T-helper 2 cell (primary cell): ENCODE data around the gene CACFD1.
A peak's percentile ranks its signal among the peaks of the same experiment; 100 is the strongest.

Experiments used
- DNase-seq, 5 experiments: peaks; one replicate each; pipeline versions ENCODE4 v3.0.0 to v3.0.0-alpha.2; 2012 to 2022
- total RNA-seq, 2 donors: gene quantifications; one replicate each; lab custom pipeline; 2026; lab: John Stamatoyannopoulos, UW

Gene CACFD1
- total RNA-seq = 3.0 to 3.7 reads per million in 2 donors

DNA sequence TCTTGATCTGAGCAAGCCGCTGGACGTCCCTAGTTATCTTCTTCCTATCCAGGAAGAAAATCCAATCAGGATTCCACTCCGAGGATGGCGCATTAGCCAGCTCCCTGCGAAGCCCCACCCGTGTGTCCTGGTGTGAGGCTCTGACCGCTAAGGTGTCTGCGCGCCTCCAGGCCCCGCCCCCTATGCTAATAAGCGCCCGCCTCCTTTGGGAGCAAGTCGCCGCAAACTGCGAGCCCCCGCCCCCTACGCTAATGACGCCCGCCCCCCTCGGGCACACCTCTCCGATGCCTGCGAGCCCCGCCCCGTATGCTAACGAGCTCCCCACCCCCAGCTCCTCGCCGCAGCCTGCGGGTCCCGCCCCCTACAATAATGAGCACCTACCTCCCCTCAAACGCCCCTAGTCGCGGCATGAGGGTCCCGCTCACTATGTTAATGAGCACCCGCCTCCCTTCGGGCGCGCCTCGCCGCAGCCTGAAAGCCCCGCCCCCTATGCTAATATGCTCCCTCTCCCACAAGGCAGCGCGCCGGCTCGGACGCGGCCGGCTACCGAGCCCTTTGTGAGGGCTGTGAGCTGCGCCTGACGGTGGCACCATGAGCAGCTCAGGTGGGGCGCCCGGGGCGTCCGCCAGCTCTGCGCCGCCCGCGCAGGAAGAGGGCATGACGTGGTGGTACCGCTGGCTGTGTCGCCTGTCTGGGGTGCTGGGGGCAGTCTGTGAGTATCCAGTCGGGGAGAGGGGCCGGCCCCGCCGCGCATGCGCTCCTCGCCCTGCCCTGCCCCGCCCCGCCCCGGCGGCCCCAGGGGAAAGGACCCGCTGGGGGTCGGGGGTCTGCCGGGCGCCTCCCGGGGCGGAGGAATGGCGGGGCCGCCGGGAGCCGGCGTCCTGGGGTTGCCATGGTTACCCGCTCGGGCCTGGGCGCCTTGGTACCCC, at the start of gene CACFD1:
CACFD1 (plus strand) TSS at position 503 of the 929 bp plus-strand sequence; CDS start at position 592, 89 bp downstream.
- DNase-seq = peak; percentile 88 to 93 (median 90)

DNA sequence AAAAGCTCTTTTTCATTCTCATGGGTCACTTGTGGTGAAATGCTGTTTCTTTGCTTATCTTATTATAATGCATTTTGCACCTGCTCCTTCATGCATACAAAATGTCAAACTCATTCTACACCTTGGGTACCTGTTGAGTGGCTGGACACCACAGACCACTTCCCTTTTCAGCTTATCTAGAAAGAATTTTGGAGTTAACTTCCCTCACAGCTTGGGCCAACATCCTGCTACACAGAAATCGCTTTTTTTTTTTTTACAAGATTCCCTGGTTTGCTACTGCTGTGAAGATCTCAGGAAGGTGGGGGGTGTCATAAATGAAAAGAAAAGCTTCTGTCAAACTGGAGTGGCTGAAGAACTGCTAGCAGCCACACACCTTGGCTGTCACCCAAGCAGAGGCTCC, 44.6 kb upstream of the CACFD1 start:
- DNase-seq = no peak

DNA sequence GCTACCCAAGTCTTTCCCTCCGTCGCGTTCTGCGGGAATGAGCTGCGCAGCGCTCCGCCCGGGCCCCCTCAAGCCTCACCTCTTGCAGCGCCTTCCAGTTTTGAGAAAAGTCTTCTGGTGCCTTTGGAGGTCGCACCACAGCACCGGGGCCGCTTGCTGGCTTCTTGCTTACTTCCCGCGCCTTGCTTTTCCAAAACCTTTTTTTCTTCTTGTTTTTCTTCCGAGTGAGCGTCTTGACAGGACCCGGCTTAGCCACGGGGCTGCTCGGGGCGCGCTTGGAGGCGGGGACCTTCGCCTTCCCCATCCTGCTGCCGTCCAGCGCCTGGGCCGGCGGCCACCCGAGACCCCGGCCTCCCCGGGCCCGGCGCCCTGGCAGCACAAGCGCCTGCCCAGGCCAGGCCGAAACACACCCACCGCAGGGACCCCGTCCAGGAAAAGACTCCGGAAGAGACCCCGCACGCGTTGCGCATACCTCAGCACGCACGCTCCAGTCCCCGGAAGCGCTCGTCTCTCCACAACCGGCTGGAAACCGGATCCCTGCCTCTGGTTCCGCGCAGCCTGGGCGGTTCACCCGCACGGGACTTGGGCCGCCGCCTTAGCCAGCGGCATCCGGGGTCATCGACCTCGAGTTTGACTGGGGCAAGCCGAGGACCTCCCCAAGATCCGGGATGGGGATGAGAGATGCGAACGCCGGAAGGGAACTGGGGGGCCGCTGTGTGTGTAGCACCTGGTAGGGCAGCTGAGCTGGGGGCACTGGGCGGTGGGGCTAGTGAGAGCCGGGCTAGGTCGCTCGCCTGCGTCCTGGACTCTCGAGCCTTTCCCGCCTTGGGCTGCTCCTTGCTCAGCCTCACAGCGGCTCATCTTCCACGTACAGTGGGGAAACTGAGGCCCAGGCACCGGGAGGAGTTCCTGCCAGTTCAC, 42.0 kb upstream of the CACFD1 start, which contains the start of gene REXO4:
REXO4 (minus strand) TSS at position 470 of the 921 bp plus-strand sequence; CDS start at position 304, 166 bp downstream.
- DNase-seq = peak; percentile 47 to 93 (median 74)

DNA sequence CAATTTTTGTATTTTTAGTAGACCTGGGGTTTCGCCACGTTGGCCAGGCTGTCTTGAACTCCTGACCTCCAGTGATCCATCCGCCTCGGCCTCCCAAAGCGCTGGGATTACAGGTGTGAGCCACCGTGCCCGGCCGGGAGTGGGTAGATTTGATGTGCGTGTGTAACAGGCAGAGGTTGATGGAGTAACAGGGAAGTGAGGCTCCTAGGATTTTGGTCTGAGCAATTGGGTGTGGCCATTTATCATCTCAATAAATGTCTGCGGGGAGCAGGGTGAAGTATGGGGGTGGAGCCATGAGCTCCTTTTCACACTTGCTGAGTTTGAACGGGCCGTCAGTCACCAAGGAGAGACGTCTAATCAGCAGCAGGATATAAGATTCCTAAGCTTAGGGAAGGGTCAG, 40.8 kb upstream of the CACFD1 start:
- DNase-seq = no peak

DNA sequence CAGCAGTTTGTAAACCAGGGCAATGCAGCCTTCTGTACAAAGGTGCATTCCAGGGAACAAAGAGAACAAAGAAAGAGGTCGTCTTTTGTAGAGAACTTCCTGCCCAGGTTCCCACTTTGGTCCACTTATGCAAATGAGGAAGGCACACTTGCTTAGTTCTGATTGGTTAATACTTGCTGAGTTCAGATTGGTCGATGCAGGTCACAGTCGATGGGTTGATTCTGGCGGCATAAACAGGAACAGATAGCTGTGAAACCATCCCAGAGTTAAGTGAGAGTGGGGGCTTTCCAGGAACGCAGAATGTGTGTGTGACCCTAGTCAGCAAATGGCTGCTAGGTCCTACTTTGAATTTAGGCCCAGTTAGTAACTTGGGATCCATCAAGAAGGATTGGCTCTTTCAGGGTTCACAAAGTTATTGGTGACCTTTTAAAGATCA, 39.4 kb upstream of the CACFD1 start:
- DNase-seq = peak in 2 of 5 experiments; percentile 16 to 60

DNA sequence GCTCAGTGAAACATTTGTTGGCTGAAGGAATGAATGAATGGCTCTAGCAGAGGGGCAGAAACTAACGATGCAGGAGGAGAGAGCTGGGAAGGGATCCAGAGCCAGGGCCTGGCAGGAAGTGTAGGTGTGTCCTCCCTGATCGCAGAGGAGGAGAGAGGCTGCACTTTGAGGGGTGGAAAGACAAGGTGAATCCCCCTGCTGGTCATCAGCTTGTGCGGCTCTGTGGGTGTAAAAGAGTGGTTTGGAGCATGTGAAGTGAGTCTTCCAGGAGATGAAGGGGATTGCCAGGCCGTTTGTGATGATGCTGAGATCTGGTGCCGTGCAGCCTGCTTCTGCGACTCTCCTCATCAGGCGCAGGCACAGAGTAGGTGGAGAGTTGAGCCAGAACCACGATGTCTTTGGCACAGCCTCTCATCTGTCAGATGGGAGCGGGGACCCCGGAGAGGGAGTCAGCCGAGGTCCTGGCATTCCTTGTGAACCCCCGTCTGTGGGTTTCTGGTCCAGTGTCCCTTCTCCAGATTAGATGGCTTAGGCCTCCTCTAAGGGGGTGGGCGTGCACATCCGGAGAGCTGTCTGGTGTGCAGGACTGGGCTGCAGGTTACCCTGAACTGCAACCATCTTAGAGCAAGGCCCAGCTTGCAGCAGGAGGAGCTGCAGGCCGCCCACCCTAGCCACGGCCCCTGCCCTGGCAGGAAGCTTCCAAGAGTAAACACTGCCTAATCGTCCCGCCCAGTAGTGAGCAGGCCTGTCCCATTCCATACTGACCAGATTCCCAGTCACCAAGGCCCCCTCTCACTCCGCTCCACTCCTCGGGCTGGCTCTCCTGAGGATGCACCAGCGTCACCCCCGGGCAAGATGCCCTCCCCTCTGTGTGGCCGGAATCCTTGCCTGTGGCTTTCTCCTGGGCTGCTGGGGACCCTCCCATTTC, 37.9 kb upstream of the CACFD1 start, which contains the start of gene ADAMTS13:
ADAMTS13 (plus strand) TSS at position 753 of the 928 bp plus-strand sequence; CDS start at position 830, 77 bp downstream.
- peak in 3 of 5 experiments; percentile 13 to 71 (median 32) for DNase-seq

DNA sequence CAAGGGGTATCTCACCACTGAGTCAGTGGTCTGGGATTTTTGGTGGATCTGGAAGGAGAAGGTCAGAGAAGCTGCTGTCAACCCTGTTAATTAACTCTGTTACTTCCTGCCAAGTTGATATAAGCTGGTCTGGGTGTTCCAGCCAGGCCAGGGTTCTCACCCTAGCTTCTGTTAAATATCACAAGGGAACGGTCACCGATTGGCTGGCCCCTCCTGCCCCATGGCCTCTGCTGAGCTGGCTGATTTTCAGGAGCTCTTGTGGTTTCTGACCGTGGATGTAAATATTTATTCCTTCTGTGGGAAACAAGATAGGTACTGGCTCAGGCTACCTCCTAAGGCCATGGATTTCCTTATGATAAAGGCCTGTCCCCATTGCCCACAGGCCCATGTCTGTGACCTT, 36.6 kb upstream of the CACFD1 start:
- DNase-seq = no peak

DNA sequence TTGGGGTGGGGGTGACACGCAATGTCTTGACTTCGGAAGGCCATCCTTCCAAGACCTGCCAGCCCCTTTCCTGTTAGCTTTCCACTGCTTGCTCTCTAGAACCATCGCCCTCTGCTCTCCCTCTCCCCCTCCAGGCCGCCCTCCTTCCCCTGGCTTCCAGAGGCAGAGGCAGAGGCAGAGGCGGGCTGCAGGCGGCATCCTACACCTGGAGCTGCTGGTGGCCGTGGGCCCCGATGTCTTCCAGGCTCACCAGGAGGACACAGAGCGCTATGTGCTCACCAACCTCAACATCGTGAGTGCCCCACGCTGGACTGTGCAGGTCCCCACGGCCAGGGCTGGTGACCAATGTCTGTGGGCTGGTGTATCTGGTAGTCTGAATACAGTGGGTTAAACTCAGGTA, 35.6 kb upstream of the CACFD1 start:
- no peak for DNase-seq

DNA sequence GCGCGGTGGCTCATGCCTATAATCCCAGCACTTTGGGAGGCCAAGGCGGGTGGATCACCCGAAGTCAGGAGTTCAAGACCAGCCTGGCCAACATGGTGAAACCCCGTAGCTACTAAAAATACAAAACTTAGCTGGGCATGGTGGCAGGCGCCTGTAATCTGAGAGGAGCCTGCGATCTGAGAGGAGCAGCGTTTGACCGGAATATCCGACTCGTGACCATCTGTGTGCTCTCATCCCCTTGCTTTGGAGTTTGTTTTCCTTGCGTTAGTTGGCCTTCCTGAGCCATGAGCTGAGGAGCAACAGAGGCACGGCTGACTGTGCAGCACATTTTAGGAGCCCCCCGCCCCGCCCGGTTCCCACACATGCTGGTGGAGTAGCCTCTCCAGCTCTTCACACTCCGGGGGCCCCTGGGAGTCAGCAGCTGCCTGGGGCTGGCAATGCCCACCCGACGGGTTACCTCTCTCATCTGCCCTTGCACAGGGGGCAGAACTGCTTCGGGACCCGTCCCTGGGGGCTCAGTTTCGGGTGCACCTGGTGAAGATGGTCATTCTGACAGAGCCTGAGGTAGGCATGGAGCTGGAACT, 34.6 kb upstream of the CACFD1 start:
- no peak for DNase-seq

DNA sequence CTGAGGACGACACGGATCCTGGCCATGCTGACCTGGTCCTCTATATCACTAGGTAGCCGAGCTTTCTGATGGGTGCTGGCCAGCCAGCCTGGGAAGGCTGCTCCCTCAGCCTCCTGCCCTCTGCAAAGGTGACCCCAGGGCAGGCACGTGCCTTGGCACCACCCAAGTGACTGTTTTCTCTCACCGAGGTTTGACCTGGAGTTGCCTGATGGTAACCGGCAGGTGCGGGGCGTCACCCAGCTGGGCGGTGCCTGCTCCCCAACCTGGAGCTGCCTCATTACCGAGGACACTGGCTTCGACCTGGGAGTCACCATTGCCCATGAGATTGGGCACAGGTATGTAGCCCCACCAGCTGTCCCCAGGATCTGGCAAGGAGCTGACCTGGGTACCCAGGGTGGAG, 33.8 kb upstream of the CACFD1 start:
- no peak for DNase-seq

DNA sequence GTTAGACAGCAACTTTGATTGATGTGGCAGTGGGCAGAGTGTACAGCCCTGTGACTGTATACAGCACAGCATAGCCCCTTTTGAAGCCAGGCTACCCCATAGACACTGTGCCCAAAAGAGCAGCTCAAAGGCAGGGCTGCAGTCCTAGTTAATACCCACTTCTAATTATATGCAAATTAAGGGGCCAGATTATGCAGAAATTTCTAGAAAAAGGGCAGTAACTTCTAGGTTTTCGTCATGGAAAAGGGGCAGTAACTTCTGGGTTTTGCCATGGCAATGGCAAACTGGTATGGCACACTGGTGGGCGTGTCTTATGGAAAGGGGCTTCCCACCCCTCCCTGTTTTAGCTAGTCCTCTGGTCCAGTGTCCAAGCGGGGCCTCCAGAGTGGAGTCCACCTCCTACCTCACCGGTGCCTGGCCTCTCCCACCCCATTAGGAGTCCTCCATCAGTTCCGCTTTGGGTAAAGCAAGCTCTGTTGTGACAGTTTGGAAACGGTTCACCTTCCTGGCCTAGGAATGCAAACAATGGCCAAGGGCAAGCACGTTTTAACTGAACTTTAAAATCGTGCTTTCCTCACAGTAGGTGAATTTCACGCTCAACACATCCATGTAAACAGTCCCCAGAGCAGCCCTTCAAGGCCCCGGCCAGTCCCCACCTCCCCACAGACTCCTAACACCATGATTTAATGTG, 32.0 kb upstream of the CACFD1 start:
- no peak for DNase-seq

DNA sequence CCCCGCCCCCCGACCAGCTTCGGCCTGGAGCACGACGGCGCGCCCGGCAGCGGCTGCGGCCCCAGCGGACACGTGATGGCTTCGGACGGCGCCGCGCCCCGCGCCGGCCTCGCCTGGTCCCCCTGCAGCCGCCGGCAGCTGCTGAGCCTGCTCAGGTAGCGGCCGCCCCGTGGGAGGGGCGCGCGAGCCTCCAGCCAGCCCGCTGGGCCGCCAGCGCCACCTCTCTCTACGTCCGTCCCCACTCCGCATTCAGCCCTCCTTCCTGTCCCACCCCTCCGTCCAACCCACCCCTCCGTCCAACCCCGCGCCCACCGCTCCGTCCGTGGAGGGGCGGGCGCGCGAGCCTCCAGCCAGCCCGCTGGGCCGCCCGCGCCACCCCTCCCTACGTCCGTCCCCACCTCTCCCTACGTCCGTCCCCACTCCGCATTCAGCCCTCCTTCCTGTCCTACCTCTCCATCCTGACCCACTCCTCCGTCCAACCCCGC, 31.1 kb upstream of the CACFD1 start:
- no peak for DNase-seq

DNA sequence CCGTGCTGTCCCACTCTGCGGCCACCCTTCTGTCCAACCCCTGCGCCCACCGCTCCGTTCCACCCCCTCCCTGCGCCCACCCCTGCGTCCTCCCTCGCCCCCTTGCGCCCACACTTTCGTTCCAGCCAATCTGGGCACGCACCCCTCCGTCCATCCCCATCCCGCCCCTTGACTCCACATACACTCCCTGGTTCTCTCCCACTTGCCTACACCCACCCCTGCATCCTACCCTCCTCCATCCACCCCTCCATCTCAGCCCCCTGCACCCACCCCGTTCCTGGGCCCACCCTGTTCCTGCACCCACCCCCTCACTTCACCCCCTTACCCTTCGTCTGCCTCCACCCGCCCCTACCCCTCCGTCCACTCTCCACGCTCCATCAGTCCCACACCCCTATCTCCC, 30.6 kb upstream of the CACFD1 start:
- no peak for DNase-seq

DNA sequence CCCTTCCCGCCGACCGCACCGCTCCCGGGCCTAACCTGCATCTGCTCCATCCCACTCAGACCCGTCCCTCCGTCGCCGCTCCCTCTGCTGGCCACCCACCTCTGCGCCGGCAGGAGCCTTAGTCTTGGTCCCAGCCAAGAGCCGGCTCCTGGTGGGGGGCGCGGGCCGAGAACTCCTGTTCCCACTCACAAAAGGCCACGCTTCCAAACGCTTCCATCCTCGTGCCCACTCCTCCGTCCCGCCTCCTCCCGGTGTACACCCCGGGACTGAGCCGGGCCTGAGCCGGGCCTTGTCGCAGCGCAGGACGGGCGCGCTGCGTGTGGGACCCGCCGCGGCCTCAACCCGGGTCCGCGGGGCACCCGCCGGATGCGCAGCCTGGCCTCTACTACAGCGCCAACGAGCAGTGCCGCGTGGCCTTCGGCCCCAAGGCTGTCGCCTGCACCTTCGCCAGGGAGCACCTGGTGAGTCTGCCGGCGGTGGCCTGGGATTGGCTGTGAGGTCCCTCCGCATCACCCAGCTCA, 30.1 kb upstream of the CACFD1 start:
- no peak for DNase-seq

DNA sequence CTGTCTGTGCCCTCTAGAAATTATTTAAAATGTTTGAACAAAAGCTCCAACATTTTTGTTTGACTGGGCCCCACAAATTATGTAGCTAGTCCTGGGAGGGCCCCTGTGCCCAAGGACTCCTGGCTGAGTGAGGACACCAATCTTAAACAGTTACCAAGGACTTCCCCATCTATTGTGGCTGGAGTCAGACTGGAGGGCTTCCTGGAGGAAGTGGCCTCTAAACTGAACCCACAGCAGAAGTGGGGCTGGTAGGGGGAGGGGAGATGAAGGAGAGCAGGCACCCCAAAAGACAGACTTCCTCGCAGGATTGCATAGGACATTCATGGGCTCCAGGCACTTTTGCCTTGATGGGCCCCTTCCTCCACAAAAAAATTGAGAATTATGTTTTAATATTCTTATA, 29.5 kb upstream of the CACFD1 start:
- DNase-seq = no peak

DNA sequence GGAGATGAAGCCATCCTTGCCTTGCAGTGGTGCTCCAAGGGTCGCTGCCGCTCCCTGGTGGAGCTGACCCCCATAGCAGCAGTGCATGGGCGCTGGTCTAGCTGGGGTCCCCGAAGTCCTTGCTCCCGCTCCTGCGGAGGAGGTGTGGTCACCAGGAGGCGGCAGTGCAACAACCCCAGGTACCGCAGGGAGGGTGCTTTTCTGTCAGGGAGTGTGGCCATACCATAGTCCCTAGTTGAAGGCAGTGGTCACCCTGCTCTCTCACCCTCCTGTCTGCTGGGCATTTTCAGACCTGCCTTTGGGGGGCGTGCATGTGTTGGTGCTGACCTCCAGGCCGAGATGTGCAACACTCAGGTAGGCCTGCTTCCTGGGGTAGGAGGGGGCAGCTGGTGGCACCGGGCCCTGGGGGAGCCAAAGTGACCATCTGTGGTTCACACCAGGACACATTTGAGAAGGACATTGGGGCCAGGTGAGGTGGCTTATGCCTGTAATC, 26.4 kb upstream of the CACFD1 start:
- DNase-seq = no peak

DNA sequence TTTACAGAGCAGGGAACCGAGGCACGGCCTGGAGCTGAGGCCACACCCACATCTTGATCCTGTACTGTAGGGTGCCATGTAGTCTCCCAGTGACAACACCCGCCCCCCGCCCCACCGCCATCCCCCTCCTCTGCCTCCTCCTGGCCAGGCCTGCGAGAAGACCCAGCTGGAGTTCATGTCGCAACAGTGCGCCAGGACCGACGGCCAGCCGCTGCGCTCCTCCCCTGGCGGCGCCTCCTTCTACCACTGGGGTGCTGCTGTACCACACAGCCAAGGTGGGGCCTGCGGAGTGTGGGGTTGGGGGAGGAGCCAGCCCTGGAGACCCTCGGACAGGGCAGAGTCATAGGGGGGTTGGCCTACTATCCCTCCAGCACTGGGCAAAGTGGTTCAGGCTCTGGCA, 23.1 kb upstream of the CACFD1 start:
- no peak for DNase-seq

DNA sequence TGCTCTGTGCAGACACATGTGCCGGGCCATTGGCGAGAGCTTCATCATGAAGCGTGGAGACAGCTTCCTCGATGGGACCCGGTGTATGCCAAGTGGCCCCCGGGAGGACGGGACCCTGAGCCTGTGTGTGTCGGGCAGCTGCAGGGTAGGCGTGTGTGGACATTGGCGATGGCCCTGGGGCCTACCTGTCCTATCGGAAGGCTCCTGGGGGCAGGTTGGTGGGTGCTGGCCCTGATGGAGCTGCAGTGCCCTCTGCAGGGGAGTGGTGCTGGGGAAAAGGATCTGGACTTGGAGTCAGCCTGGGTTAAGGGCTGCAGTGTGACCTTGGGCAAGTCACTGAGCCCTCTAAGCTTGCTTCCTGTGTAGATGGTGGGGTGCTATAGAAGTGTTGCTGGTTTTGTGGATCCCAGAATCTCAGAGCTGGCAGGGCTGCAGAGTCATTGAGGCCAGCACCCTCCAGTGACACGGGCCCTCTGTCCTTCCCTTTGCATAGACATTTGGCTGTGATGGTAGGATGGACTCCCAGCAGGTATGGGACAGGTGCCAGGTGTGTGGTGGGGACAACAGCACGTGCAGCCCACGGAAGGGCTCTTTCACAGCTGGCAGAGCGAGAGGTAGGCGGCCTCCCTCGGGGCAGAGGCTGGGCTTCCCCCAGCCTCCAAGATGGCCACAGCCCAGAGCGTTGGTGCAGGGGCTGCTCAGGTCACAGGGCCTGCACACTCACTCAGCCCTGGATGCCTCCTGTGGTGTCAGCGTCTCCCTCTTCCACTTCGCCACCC, 21.8 kb upstream of the CACFD1 start:
- DNase-seq = no peak

DNA sequence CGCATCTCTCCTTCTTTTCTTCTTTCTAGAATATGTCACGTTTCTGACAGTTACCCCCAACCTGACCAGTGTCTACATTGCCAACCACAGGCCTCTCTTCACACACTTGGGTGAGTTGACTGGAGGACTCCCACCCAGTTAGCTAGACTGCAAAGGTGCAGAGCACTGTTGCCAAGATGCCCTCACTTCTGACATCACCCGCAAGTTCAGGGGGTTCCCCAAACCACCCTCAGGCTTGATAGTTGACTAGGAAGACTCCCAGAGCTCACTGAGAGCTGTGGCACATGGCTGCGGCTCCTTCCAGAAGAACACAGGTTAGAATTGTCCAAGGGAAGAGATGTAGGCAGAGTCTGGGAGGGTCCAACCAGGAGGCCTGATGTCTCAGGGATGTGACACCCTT, 20.4 kb upstream of the CACFD1 start:
- DNase-seq = no peak
